Raji (cell line): Measurements from ENCODE around the gene TSPAN11.

Experiments
- POLR2A ChIP-seq: IDR thresholded peaks from 2 replicates; pipeline ENCODE4 v1.6.1; 2011; ENCODE audit warnings: low read depth, low read length, control low read depth; ENCODE audit not compliant: insufficient read depth

TSPAN11 gene

GRCh38 chr12:31037931-31038330 is 111.4 kb downstream of the TSPAN11 start:
- TF ChIP-seq POLR2A, result no peak

- no peak for TF ChIP-seq POLR2A
These were observed 114.6 kb downstream of the TSPAN11 start for GRCh38 chr12:31041033-31041564.
